A673 (cell line): ENCODE results near the gene EPB41.

Experiments used
- EZH2 ChIP-seq: fragments of 200-600 bp; sonication (generic); IDR thresholded peaks from 2 replicates; pipeline ENCODE4 v1.6.1; 2017; ENCODE audit warnings: borderline replicate concordance, low read depth, mild to moderate bottlenecking, mixed read lengths, antibody characterized with exemption, low read length; ENCODE audit not compliant: poor library complexity, severe bottlenecking
- TF ChIP-seq, protein P1 (sequence below): fragments of 300-800, 200-600 bp; sonication (generic); conservative IDR thresholded peaks from 2 replicates; pipeline ENCODE4 v1.5.1; 2017; ENCODE audit warnings: low read depth, mild to moderate bottlenecking, antibody characterized with exemption, low read length, moderate library complexity, mixed read lengths

DNA sequence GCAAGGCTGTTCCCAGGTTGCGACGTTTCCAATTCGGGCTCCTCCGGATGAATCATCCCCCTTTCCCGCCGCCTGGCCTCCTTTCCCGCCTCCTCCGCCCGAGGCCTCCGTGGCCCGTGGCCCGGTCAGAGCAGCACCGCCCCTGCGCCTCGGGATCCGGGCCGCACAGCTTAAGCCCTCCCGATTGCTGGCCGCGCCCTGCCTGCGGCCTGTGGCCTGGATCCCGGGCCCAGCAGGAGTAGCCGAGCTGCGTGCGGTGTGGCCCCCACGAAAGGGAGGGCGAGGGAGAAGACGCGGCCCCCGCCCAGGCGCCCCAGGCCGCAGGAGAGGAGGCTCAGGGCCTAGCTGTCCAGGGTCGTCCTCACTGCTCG lies 208.3 kb downstream of the EPB41 start:
- TF ChIP-seq EZH2, result no peak
- TF ChIP-seq, protein P1, sequence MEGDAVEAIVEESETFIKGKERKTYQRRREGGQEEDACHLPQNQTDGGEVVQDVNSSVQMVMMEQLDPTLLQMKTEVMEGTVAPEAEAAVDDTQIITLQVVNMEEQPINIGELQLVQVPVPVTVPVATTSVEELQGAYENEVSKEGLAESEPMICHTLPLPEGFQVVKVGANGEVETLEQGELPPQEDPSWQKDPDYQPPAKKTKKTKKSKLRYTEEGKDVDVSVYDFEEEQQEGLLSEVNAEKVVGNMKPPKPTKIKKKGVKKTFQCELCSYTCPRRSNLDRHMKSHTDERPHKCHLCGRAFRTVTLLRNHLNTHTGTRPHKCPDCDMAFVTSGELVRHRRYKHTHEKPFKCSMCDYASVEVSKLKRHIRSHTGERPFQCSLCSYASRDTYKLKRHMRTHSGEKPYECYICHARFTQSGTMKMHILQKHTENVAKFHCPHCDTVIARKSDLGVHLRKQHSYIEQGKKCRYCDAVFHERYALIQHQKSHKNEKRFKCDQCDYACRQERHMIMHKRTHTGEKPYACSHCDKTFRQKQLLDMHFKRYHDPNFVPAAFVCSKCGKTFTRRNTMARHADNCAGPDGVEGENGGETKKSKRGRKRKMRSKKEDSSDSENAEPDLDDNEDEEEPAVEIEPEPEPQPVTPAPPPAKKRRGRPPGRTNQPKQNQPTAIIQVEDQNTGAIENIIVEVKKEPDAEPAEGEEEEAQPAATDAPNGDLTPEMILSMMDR, result no peak
